AG04449 (cell line): ENCODE measurements around the gene CAPZB.

ENCODE experiments used
- CTCF ChIA-PET: fragments of 350-600 bp; formaldehyde crosslinking; extraction: SDS; loops from one replicate; lab custom pipeline; 2021; ENCODE audit warnings: antibody characterized with exemption; lab: Yijun Ruan, JAX
- POLR2A ChIA-PET: fragments of 400-600, 350-600 bp; formaldehyde crosslinking; extraction: SDS; loops from one replicate; lab custom pipeline; 2020; ENCODE audit warnings: antibody characterized with exemption, inconsistent platforms; lab: Yijun Ruan, JAX
- DNase-seq: peaks from one replicate; pipeline ENCODE4 v3.0.0-alpha.2; 2010; ENCODE audit warnings: low read depth, low spot score
- H3K4me3 ChIP-seq: 2 replicates; pipeline ENCODE4 v1.5.1; 2011; ENCODE audit warnings: low read depth, mild to moderate bottlenecking, control low read depth, low read length
- CTCF ChIP-seq: IDR thresholded peaks from one replicate; pipeline ENCODE4 v1.5.1; 2011; ENCODE audit warnings: mild to moderate bottlenecking, moderate library complexity, low read length, control low read depth, inconsistent platforms; ENCODE audit not compliant: insufficient read depth; ENCODE audit errors: missing control alignments

Gene CAPZB

GRCh38 chr1:19353596-19353995, 131.7 kb downstream of the CAPZB start:
- ChIA-PET POLR2A (no interaction called here), CTCF (interaction anchor here (0.8 to 5.4 kb wide), 6 partner anchors 7 to 307 kb away, joined by 3 to 51 read pairs (median 4); no protein-coding TSS in a partner anchor)
- TF ChIP-seq CTCF, result no peak
- H3K4me3 ChIP-seq, result no peak overlapping the region
- no peak for DNase-seq

GRCh38 chr1:19352839-19353238, 132.5 kb downstream of the CAPZB start:
- ChIA-PET CTCF (interaction anchor here (1.1 to 5.4 kb wide), 3 partner anchors 10 to 308 kb away, joined by 3 to 51 read pairs (median 6); no protein-coding TSS in a partner anchor), POLR2A (no interaction called here)
- TF ChIP-seq CTCF, result no peak
- no peak for DNase-seq
- H3K4me3 ChIP-seq, result no peak overlapping the region

GRCh38 chr1:19351873-19352272, 133.5 kb downstream of the CAPZB start:
- no peak for DNase-seq
- H3K4me3 ChIP-seq, result no peak overlapping the region
- POLR2A ChIA-PET, result no interaction called here
- CTCF ChIA-PET, result interaction anchor here (5.4 to 13.5 kb wide), 2 partner anchors 9 to 300 kb away, joined by 51 to 178 read pairs; no protein-coding TSS in a partner anchor
- no peak for TF ChIP-seq CTCF

GRCh38 chr1:19350566-19350965, 134.8 kb downstream of the CAPZB start:
- TF ChIP-seq CTCF, result no peak
- CTCF ChIA-PET, result interaction anchor here (1.8 to 13.5 kb wide), 4 partner anchors 8 to 311 kb away, joined by 6 to 178 read pairs (median 30); no protein-coding TSS in a partner anchor
- POLR2A ChIA-PET, result interaction anchor here (0.6 to 0.7 kb wide), 3 partner anchors 9 to 302 kb away, joined by 3 read pairs; no protein-coding TSS in a partner anchor
- DNase-seq, result no peak
- H3K4me3 ChIP-seq, result no peak overlapping the region

- no peak for DNase-seq
- TF ChIP-seq CTCF, result no peak
- ChIA-PET CTCF (interaction anchor here (1.8 to 13.5 kb wide), 4 partner anchors 7 to 311 kb away, joined by 6 to 178 read pairs (median 30); no protein-coding TSS in a partner anchor), POLR2A (no interaction called here)
- no peak overlapping the region for H3K4me3 ChIP-seq
Observed at GRCh38 chr1:19349999-19350398, 135.3 kb downstream of the CAPZB start.

GRCh38 chr1:19348441-19349198, 136.7 kb downstream of the CAPZB start:
- DNase-seq, result no peak
- H3K4me3 ChIP-seq, result no peak overlapping the region
- ChIA-PET CTCF (interaction anchor here (0.8 to 13.5 kb wide), 6 partner anchors 10 to 313 kb away, joined by 3 to 178 read pairs (median 6); no protein-coding TSS in a partner anchor), POLR2A (no interaction called here)
- no peak for TF ChIP-seq CTCF
